NCI-H446 treated with DMSO at 0.1 percent for 48 hours (cell line): ENCODE results near the gene NSFL1C.
A peak's percentile ranks its signal among the peaks of the same experiment; 100 is the strongest.
"Not testable (repeated sequence)": the region's sequence is repeated elsewhere in the genome, so short reads cannot be mapped to it uniquely, and the experiment has no call there.

ENCODE experiments used
- DNase-seq: peaks from one replicate; lab custom pipeline; 2025; lab: John Stamatoyannopoulos, UW

Gene NSFL1C

GRCh38 chr20:1423625-1424106 lies 43.0 kb downstream of the NSFL1C start:
- no peak for DNase-seq

- DNase-seq = no peak
Observed at GRCh38 chr20:1423206-1423605, 43.4 kb downstream of the NSFL1C start.

- no peak for DNase-seq
Observed at GRCh38 chr20:1422753-1423152, 43.9 kb downstream of the NSFL1C start.

GRCh38 chr20:1420066-1420465 lies 46.6 kb downstream of the NSFL1C start:
- DNase-seq = no peak

GRCh38 chr20:1418350-1418749 lies 48.3 kb downstream of the NSFL1C start:
- DNase-seq = no peak

GRCh38 chr20:1417790-1418189 lies 48.9 kb downstream of the NSFL1C start:
- DNase-seq = no peak

GRCh38 chr20:1417273-1417672 lies 49.4 kb downstream of the NSFL1C start:
- no peak for DNase-seq

- no peak for DNase-seq
Observed at GRCh38 chr20:1415667-1416468, 50.8 kb downstream of the NSFL1C start.

GRCh38 chr20:1414982-1415381 lies 51.7 kb downstream of the NSFL1C start:
- DNase-seq = no peak

- no peak for DNase-seq
Observed at GRCh38 chr20:1405801-1406200, 60.8 kb downstream of the NSFL1C start.

- no peak for DNase-seq
Observed at GRCh38 chr20:1403624-1404023, 63.0 kb downstream of the NSFL1C start.

- no peak for DNase-seq
Observed at GRCh38 chr20:1402149-1402548, 64.5 kb downstream of the NSFL1C start.

GRCh38 chr20:1401451-1401907 lies 65.2 kb downstream of the NSFL1C start:
- no peak for DNase-seq

- not testable (repeated sequence) for DNase-seq
Observed at GRCh38 chr20:1399678-1400366, 66.8 kb downstream of the NSFL1C start.

- not testable (repeated sequence) for DNase-seq
Observed at GRCh38 chr20:1398185-1398584, 68.5 kb downstream of the NSFL1C start.

- DNase-seq = no peak
Observed at GRCh38 chr20:1397710-1398109, 68.9 kb downstream of the NSFL1C start.

GRCh38 chr20:1396702-1397101 lies 69.9 kb downstream of the NSFL1C start:
- no peak for DNase-seq

GRCh38 chr20:1396264-1396663 lies 70.4 kb downstream of the NSFL1C start:
- no peak for DNase-seq

GRCh38 chr20:1394686-1395085 lies 72.0 kb downstream of the NSFL1C start:
- DNase-seq = no peak

- no peak for DNase-seq
Observed at GRCh38 chr20:1393507-1393882, 73.2 kb downstream of the NSFL1C start.

- DNase-seq = peak; percentile 81
Observed at GRCh38 chr20:1392693-1393506, 73.7 kb downstream of the NSFL1C start, which contains the start of gene FKBP1A. Gene FKBP1A, minus strand, starts transcription at chr20:1393054. Its CDS starts 56 bp downstream, at chr20:1392998.

- DNase-seq = no peak
Observed at GRCh38 chr20:1392443-1392692, 74.3 kb downstream of the NSFL1C start.
